HG02884 (cell line): ENCODE results near the gene ARHGEF6.
"Not testable (repeated sequence)": the region's sequence is repeated elsewhere in the genome, so short reads cannot be mapped to it uniquely, and the experiment has no call there.

Source experiments
- ATAC-seq: cut with Tn5 transposase; IDR thresholded peaks from one replicate; pipeline ENCODE4 v1.9.1; 2021; ENCODE audit warnings: mild to moderate bottlenecking, moderate library complexity; ENCODE audit not compliant: unreplicated experiment

ARHGEF6 gene, protein sequence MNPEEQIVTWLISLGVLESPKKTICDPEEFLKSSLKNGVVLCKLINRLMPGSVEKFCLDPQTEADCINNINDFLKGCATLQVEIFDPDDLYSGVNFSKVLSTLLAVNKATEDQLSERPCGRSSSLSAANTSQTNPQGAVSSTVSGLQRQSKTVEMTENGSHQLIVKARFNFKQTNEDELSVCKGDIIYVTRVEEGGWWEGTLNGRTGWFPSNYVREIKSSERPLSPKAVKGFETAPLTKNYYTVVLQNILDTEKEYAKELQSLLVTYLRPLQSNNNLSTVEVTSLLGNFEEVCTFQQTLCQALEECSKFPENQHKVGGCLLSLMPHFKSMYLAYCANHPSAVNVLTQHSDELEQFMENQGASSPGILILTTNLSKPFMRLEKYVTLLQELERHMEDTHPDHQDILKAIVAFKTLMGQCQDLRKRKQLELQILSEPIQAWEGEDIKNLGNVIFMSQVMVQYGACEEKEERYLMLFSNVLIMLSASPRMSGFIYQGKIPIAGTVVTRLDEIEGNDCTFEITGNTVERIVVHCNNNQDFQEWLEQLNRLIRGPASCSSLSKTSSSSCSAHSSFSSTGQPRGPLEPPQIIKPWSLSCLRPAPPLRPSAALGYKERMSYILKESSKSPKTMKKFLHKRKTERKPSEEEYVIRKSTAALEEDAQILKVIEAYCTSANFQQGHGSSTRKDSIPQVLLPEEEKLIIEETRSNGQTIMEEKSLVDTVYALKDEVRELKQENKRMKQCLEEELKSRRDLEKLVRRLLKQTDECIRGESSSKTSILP

DNA sequence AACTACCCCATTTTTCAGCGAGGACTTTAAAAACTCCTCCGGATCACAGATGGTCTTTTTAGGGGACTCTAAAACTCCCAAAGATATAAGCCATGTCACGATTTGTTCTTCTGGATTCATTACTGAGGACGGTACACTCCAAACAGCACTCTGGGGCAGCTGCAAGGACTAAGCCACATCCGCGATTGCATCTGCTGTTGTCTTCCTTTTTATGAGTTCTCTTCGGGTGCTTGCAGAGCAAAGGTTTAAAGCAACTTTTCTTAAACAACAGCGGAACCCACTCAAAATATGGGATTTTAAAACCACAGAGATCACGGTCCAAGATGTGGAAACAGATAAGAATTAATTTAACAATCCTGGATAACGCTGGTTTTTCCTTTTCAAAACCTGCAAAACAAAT is at the start of gene ARHGEF6:
ARHGEF6 (minus strand) TSS at position 170 of the 400 bp plus-strand sequence; CDS start at position 120, 50 bp downstream.
- ATAC-seq = no peak

DNA sequence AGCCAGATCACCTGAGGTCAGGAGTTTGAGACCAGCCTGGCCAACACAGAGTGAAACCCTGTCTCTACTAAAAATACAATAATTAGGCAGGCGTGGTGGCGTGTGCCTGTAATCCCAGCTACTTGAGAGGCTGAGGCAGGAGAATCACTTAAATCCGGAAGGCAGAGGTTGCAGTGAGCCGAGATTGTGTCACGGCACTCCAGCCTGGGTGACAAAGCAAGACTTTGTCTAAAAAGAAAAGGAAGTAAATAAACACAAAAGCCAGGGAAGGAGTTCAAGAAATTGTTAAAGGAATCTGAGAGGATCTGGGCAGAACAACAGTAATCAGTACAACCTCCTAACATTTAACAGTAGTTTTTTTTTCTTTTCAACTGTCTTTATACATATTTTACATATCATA is 48.7 kb upstream of the ARHGEF6 start:
- no peak for ATAC-seq

DNA sequence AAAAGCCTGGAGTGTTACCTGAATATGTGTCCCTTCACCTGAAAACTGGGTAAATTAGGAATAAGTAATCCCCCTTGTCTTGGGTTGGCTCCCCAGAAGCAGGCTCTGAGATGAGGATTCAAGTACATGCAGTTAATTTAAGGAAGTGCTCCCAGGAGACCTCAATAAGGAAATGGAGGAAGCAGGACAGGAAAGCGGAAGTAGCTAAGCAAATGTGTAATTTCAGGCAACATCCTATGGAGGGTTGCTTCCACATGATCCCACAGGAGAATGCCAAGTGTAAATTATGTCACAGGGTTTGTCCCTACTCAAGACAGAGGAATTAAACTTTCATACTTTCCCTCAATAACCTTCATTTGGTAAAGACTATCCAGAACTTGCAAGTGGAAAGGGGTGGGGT is 48.1 kb upstream of the ARHGEF6 start:
- no peak for ATAC-seq

DNA sequence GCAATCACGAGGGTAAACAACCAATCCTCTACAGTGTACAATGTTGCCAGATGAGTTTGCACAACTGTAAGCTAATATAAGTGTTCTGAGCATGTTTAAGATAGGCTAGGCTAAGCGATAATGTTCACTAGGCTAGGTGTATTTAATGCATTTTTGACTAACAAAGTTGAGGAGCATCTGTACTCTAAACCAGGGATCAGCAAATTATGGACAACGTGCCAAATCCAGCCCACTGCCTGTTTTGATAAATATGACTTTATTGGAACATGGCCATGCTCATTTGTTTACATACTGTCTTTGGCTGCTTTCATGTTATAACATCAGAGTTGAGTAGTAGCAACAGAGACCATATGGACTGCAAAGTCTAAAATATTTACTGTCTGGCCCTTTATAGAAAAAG is 46.3 kb upstream of the ARHGEF6 start:
- no peak for ATAC-seq

DNA sequence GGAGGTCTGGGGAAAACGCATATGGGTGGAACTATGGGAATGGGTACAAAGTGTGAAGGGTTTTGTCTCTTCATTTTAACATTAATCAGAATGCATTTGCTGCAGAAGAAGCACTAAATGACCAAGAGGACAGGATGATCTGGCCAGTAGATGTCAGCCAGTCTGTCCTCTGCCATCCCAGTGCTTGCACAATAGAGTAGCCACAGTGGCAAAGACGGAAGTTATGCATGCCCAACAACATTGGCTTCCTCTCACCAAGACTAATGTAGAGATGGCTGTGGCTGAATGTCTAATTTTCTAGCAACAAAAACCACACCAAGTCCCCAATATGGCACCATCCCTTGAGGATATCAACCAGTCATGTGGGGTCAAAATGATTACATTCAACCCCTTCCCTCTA is 45.0 kb upstream of the ARHGEF6 start:
- no peak for ATAC-seq

DNA sequence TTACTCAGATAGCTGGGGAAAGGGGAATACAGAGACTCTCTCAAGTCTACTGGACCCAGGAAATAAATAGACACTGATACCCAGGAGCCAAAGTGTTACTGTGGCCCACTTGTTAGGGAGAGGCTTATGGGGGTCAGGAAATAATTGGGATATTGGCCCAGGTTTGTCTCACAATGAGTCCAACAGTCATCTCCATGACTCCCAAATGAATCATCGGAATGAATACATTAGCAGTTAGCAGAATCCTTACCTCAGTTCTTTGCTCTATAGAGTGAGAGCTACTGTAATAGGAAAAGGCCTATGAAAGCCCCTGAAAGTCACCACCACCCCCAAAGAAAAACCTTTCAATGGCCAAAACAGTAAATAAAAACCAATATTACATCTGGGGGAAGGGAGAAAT is 42.4 kb upstream of the ARHGEF6 start:
- no peak for ATAC-seq

- no peak for ATAC-seq
These were observed 41.8 kb upstream of the ARHGEF6 start for GRCh38 chrX:136822337-136823095.

DNA sequence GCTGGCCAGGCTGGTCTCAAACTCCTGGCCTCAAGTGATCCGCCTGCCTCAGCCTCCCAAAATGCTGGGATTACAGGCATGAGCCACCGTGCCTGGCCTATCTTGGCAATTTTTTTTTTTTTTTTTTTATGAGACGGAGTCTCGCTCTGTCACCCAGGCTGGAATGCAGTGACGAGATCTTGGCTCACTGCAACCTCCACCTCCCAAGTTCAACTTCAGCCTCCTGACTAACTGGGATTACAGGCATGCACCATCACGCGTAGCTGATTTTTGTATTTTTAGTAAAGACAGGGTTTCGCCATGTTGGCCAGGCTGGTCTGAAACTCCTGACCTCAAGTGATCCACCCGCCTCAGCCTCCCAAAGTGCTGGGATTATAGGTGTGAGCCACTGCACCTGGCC is 39.0 kb upstream of the ARHGEF6 start:
- ATAC-seq = not testable (repeated sequence)

DNA sequence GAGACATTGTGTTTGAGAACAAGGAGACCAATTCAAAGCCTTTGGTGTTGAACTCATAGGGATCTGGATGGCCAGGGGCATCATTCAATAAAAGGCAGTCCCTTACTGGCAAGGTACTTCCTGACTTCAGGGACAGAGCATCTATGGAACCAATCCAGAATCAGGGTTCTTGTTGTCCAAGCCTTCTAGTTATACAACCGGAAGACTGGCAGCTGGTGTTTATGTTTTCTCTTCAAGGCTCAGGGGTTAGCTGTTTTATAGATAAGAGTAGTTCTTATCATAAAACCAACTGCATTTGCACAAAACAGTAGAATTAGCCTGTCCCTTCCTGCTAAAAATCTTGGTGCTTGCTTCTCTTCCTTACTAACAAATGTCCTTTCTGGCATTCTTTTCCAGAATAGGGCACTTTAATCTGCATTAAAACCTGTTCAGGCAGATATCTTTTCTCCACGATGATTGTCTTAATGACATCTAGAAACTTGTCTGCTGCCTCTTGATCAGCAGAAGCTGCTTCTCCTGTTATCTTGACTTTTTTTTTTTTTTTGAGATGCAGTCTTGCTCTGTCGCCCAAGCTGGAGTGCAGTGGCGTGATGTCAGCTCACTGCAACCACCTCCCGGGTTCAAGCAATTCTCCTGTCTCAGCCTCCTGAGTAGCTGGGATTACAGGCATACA is 38.4 kb upstream of the ARHGEF6 start:
- ATAC-seq = no peak

- no peak for ATAC-seq
These were observed 36.2 kb upstream of the ARHGEF6 start for GRCh38 chrX:136816975-136817374.

- ATAC-seq = no peak
These were observed 34.4 kb upstream of the ARHGEF6 start for GRCh38 chrX:136814847-136815750.

- no peak for ATAC-seq
These were observed 31.6 kb upstream of the ARHGEF6 start for GRCh38 chrX:136812286-136812685.

- no peak for ATAC-seq
These were observed 29.8 kb upstream of the ARHGEF6 start for GRCh38 chrX:136810493-136810892.

- ATAC-seq = no peak
These were observed 26.2 kb upstream of the ARHGEF6 start for GRCh38 chrX:136806891-136807410.

DNA sequence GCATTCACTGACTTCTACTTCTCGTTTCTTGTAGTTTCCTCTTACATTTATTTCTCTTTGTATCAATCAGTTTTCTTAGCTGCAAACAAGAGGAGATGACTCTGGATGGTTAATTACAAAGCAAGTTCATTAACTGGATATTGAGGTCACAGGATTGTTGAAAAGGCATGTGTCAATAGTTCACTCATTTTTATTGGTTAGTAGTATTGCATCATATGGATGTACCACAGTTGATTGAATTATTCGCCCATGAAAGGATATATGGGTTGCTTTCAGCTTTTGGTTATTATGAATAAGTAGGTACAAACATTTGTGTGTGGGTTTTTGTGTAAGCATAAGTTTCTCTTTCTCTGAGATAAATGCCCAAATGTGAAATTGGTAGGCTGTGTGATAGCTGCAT is 21.8 kb upstream of the ARHGEF6 start:
- ATAC-seq = no peak

DNA sequence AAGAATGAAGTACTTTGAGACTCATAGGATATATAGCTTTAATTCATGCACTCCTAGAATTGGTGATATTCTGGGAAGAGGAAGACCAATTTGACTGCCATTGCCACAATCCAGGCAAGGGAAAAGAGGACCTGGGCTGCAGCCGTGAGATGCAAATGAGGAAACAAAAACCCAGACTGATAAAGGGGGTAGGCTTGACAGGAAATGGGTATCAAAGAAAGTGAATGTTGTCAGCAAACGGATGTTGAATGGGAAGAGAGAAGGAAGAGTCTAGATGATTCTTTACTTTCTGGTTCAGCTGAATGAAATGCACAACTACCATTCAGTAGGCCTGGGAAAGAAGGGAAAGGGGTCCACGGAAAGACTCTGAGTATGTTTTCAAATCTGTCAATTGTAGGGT is 17.1 kb upstream of the ARHGEF6 start:
- ATAC-seq = no peak

DNA sequence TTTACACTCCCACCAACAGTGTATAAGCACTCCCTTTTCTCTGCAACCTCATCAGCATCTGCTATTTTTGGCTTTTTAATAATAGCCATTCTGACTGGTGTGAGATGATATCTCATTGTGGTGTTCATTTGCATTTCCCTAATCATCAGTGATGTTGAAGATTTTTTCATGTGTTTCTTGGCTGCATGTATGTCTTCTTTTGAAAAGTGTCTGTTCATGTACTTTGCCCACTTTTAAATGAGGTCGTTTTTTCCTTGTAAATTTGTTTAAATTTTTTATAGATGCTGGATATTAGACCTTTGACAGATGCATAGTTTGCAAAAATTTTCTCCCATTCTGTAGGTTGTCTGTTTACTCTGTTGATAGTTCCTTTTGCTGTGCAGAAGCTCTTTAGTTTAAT is 14.4 kb upstream of the ARHGEF6 start:
- ATAC-seq = not testable (repeated sequence)

DNA sequence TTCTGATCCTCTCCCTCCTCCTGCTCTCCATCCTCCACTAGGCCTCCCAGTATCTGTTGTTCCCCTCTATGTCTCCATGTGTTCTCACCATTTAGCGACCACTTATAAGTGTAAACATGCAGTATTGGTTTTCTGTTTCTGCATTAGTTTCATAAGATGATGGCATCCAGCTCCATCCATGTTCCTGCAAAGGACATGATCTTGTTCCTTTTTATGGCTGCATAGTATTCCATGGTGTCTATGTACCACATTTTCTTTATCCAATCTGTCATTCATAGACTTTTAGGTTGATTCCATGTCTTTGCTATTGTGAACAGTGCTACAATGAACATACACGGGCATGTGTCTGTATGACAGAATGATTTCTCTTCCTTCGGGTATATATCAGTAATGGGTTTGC is 13.9 kb upstream of the ARHGEF6 start:
- ATAC-seq = not testable (repeated sequence)

DNA sequence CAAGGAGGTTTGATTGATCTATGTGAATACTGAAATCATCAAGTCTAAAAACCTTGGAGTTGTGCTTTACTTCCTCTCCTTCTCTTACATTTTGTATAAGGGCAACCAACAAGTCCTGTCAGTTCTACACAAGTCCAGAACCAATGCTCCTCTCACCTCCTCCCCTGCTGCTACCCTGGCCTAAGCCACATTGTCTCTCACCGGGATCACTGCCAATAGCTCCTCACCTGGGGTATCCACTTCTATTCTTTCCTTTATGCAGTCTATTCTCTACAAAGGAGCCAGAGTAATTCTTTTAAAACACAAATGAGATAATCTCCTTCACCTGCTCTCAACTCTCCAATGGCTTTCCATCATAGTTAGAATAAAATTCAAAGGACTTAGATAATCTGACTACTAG is 13.3 kb upstream of the ARHGEF6 start:
- no peak for ATAC-seq

DNA sequence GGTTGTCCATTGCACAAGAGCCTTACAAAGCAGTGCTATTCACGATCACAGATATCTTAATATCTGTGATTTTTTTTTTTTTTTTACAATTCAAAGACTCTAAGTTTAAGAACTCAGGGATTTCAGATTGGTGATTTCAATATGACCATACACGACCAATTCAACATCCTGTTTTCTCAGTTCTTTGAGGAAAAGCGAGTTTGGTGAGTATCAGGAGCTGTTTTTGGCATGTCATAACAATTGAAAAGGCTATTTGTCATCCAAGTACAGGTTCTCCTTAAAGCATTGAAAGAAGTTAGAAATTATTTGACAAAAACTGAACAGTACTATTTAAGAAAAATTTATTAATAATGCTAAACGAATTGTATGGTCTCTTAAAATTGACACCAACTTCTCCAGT is 9.1 kb upstream of the ARHGEF6 start:
- ATAC-seq = no peak
